HG02870 (cell line): Measurements from ENCODE around the gene SLC35G4.
"Not testable (repeated sequence)": the region's sequence is repeated elsewhere in the genome, so short reads cannot be mapped to it uniquely, and the experiment has no call there.

Experiments
- ATAC-seq: cut with Tn5 transposase; IDR thresholded peaks from one replicate; pipeline ENCODE4 v1.9.1; 2021; ENCODE audit warnings: mild to moderate bottlenecking, moderate library complexity; ENCODE audit not compliant: unreplicated experiment

Gene SLC35G4

DNA sequence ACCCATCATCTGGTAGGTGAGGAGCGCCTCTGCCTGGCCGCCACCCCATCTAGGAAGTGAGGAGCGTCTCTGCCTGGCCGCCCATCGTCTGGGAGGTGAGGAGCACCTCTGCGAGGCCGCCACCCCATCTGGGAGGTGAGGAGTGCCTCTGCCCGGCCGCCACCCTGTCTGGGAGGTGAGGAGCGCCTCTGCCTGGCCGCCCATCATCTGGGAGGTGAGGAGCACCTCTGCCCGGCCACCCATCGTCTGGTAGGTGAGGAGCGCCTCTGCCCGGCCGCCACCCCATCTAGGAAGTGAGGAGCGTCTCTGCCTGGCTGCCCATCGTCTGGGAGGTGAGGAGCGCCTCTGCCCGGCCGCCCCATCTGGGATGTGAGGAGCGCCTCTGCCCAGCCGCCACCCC lies 4.2 kb downstream of the SLC35G4 start:
- ATAC-seq = not testable (repeated sequence)

DNA sequence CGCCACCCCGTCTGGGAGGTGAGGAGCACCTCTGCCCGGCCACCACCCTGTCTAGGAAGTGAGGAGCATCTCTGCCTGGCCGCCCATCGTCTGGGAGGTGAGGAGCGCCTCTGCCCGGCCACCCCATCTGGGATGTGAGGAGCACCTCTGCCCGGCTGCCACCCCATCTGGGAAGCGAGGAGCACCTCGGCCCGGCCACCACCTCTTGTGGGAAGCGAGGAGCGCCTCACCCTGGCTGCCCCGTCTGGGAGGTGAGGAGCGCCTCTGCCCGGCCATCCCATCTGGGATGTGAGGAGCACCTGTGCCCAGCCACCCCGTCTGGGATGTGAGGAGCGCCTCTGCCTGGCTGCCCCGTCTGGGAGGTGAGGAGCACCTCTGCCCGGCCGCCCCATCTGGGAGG lies 4.6 kb downstream of the SLC35G4 start:
- not testable (repeated sequence) for ATAC-seq

- ATAC-seq = not testable (repeated sequence)
Measured at GRCh38 chr18:11614981-11615380, 5.6 kb downstream of the SLC35G4 start.

- ATAC-seq = not testable (repeated sequence)
Measured at GRCh38 chr18:11647310-11647709, 37.9 kb downstream of the SLC35G4 start.

DNA sequence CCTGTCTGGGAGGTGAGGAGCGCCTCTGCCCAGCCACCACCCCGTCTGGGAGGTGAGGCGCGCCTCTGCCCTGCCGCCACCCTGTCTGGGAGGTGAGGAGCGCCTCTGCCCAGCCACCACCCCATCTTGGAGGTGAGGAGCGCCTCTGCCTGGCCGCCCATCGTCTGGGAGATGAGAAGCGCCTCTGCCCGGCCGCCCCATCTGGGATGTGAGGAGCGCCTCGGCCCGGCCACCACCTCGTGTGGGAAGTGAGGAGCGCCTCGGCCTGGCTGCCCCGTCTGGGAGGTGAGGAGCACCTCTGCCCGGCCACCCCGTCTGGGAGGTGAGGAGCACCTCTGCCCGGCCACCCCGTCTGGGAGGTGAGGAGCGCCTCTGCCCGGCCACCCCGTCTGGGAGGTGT lies 38.4 kb downstream of the SLC35G4 start:
- ATAC-seq = not testable (repeated sequence)

GRCh38 chr18:11649839-11650238 lies 40.4 kb downstream of the SLC35G4 start:
- no peak for ATAC-seq

- ATAC-seq = no peak
Measured at GRCh38 chr18:11651899-11652298, 42.5 kb downstream of the SLC35G4 start.

DNA sequence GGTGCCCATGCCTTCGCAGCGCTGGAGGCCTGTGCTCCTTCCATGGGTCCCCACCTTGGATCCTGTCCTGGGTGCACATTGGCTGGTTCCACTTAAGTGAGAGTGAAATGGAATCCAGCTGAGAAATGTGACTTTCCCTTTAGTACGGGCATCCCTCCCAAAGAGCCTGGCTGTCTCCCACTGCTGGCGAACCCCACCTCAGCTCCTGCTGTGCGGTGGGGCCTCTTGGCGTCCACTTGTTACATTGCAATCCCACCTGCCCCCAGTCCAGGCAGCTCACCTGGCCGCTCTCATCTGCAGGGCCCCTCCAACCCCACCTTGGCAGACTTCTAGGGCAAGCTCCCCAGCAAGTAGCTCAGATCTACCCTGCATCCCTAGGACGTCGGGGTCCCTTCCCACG lies 44.1 kb downstream of the SLC35G4 start:
- ATAC-seq = no peak

GRCh38 chr18:11654736-11655605 lies 45.6 kb downstream of the SLC35G4 start:
- no peak for ATAC-seq

DNA sequence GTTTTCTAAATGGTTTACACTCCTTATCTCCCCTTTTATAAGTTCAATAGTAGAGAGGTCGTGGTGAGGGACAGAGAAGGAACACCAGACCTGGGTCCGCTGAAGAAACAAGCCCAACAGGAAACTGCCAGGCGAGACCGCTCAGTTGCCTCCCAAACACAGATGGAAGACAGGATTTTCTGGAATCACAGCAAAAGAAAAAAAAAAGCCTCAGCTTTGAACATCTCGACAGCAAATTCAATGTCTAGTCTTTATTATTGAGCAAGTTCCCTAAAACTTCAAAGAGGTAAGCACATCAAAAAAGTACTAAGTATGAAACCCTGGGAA lies 46.2 kb downstream of the SLC35G4 start:
- ATAC-seq = no peak

DNA sequence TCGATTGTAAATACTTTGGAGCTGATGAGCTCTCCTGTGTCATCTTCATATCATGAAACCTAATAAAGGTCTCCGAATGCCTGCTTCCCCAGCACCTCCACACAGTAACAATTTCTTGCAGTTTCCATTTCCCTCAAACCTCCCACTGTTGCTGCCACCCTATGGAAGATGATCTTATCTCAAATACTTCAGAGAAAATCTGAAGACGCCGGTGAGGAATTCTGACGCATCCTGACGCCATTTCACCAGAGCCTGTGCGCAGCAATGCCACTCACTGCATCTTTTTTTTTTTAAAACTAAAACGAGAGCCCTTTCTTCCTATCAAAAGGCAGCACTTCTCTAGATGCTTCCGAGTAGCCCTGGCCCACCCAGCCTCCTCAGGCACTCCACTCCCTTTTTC lies 47.8 kb downstream of the SLC35G4 start:
- no peak for ATAC-seq

- no peak for ATAC-seq
Measured at GRCh38 chr18:11657554-11657953, 48.2 kb downstream of the SLC35G4 start.

GRCh38 chr18:11658019-11658418 lies 48.6 kb downstream of the SLC35G4 start:
- no peak for ATAC-seq

- no peak for ATAC-seq
Measured at GRCh38 chr18:11658989-11659388, 49.6 kb downstream of the SLC35G4 start.
